Calu3 (cell line): Measurements from ENCODE around the gene L1CAM. TPM values are rescaled to one million over a fixed set of nuclear protein-coding genes. Genes with fewer than 3 reads are reported as not detected.

Experiments
- BruUV-seq: library from RNA; stranded (reverse); fragments of 400-500 nt; replicated peaks from 2 replicates; lab custom pipeline; 2021; lab: Mats Ljungman, UMichigan
- CTCF ChIA-PET: fragments of 300-600 bp; sonication (Branson Sonifier 250); formaldehyde crosslinking; loops from one replicate; lab custom pipeline; 2022; ENCODE audit warnings: antibody characterized with exemption; lab: Charles Lee
- DNase-seq: peaks from one replicate; pipeline ENCODE4 v3.0.0; 2022
- H3K27ac Mint-ChIP-seq: one replicate; pipeline ENCODE4 v1.8.0; 2022; ENCODE audit warnings: mixed read lengths; ENCODE audit not compliant: unreplicated experiment
- H3K27me3 Mint-ChIP-seq: one replicate; pipeline ENCODE4 v1.8.0; 2022; ENCODE audit warnings: mixed read lengths; ENCODE audit not compliant: unreplicated experiment
- H3K36me3 Mint-ChIP-seq: one replicate; pipeline ENCODE4 v1.8.0; 2022; ENCODE audit warnings: mild to moderate bottlenecking, moderate library complexity, mixed read lengths; ENCODE audit not compliant: insufficient read depth, unreplicated experiment
- H3K4me1 Mint-ChIP-seq: one replicate; pipeline ENCODE4 v1.8.0; 2022; ENCODE audit warnings: mild to moderate bottlenecking, low read depth, mixed read lengths; ENCODE audit not compliant: unreplicated experiment
- H3K4me3 Mint-ChIP-seq: one replicate; pipeline ENCODE4 v1.8.0; 2022; ENCODE audit warnings: mild to moderate bottlenecking, low read depth, moderate library complexity, mixed read lengths; ENCODE audit not compliant: unreplicated experiment
- H3K9me3 Mint-ChIP-seq: one replicate; pipeline ENCODE4 v1.8.0; 2022; ENCODE audit warnings: low read depth, mixed read lengths; ENCODE audit not compliant: unreplicated experiment
- intact Hi-C: fragments of 100-400 bp; cut with micrococcal nuclease; formaldehyde crosslinking; loops from one replicate; pipeline ENCODE4 v1.10.0; 2022; ENCODE audit not compliant: unreplicated experiment
- total RNA-seq: library from RNA; stranded (reverse); gene quantifications from 2 replicates; pipeline ENCODE4 v1.2.3, GENCODE V29; 2022
- TF ChIP-seq, protein P1 (sequence below): fragments of 200-600 bp; IDR thresholded peaks from one replicate; pipeline ENCODE4 v1.8.0; 2022; ENCODE audit warnings: antibody characterized with exemption; ENCODE audit not compliant: unreplicated experiment

Gene L1CAM
- total RNA-seq, 1 experiment from 2014 or later = 14.2 TPM

- peaks cover 5% of the 10 kb centered on the region for H3K36me3 Mint-ChIP-seq
- intact Hi-C loops = no loop called here
- H3K4me3 Mint-ChIP-seq = no peak overlapping the region
- CTCF ChIA-PET = interaction anchor here (1.6 kb wide), 1 partner anchor 14 kb away, joined by 8 read pairs; no protein-coding TSS in a partner anchor
- no peaks in the 10 kb centered on the region for H3K9me3 Mint-ChIP-seq
- TF ChIP-seq, protein P1, sequence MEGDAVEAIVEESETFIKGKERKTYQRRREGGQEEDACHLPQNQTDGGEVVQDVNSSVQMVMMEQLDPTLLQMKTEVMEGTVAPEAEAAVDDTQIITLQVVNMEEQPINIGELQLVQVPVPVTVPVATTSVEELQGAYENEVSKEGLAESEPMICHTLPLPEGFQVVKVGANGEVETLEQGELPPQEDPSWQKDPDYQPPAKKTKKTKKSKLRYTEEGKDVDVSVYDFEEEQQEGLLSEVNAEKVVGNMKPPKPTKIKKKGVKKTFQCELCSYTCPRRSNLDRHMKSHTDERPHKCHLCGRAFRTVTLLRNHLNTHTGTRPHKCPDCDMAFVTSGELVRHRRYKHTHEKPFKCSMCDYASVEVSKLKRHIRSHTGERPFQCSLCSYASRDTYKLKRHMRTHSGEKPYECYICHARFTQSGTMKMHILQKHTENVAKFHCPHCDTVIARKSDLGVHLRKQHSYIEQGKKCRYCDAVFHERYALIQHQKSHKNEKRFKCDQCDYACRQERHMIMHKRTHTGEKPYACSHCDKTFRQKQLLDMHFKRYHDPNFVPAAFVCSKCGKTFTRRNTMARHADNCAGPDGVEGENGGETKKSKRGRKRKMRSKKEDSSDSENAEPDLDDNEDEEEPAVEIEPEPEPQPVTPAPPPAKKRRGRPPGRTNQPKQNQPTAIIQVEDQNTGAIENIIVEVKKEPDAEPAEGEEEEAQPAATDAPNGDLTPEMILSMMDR = no peak
- no peak for DNase-seq
- peaks cover 34% of the 10 kb centered on the region for H3K27me3 Mint-ChIP-seq
- no peak overlapping the region for H3K27ac Mint-ChIP-seq
- BruUV-seq = no TSS peak
- peaks cover 4% of the 10 kb centered on the region for H3K4me1 Mint-ChIP-seq
Measured at GRCh38 chrX:153908219-153908860, 22.4 kb upstream of the L1CAM start.

- peaks cover 34% of the 10 kb centered on the region for H3K27me3 Mint-ChIP-seq
- no TSS peak for BruUV-seq
- TF ChIP-seq, protein P1 = no peak
Measured at GRCh38 chrX:153907456-153907855, 21.5 kb upstream of the L1CAM start.

DNA sequence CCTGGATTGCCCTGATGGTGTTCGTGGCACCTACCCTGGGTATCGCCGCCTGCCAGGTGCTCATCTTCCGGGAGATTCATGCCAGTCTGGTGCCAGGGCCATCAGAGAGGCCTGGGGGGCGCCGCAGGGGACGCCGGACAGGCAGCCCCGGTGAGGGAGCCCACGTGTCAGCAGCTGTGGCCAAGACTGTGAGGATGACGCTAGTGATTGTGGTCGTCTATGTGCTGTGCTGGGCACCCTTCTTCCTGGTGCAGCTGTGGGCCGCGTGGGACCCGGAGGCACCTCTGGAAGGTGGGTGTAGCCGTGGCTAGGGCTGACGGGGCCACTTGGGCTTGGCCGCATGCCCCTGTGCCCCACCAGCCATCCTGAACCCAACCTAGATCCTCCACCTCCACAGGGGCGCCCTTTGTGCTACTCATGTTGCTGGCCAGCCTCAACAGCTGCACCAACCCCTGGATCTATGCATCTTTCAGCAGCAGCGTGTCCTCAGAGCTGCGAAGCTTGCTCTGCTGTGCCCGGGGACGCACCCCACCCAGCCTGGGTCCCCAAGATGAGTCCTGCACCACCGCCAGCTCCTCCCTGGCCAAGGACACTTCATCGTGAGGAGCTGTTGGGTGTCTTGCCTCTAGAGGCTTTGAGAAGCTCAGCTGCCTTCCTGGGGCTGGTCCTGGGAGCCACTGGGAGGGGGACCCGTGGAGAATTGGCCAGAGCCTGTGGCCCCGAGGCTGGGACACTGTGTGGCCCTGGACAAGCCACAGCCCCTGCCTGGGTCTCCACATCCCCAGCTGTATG, 20.3 kb upstream of the L1CAM start:
- peaks cover 6% of the 10 kb centered on the region for H3K36me3 Mint-ChIP-seq
- BruUV-seq = no TSS peak
- CTCF ChIA-PET = no interaction called here
- no peak overlapping the region for H3K27ac Mint-ChIP-seq
- peaks cover 20% of the 10 kb centered on the region for H3K4me1 Mint-ChIP-seq
- DNase-seq = no peak
- peaks cover 34% of the 10 kb centered on the region for H3K27me3 Mint-ChIP-seq
- H3K4me3 Mint-ChIP-seq = no peak overlapping the region
- intact Hi-C loops = no loop called here
- no peaks in the 10 kb centered on the region for H3K9me3 Mint-ChIP-seq
- TF ChIP-seq, protein P1 = no peak

More at GRCh38 chrX:153907456-153907855, 21.5 kb upstream of the L1CAM start:
- intact Hi-C loops = no loop called here
- Mint-ChIP-seq H3K27ac (no peak overlapping the region), H3K36me3 (peaks cover 5% of the 10 kb centered on the region), H3K4me1 (peaks cover 10% of the 10 kb centered on the region), H3K4me3 (no peak overlapping the region), H3K9me3 (no peaks in the 10 kb centered on the region)
- no peak for DNase-seq
- CTCF ChIA-PET = no interaction called here

DNA sequence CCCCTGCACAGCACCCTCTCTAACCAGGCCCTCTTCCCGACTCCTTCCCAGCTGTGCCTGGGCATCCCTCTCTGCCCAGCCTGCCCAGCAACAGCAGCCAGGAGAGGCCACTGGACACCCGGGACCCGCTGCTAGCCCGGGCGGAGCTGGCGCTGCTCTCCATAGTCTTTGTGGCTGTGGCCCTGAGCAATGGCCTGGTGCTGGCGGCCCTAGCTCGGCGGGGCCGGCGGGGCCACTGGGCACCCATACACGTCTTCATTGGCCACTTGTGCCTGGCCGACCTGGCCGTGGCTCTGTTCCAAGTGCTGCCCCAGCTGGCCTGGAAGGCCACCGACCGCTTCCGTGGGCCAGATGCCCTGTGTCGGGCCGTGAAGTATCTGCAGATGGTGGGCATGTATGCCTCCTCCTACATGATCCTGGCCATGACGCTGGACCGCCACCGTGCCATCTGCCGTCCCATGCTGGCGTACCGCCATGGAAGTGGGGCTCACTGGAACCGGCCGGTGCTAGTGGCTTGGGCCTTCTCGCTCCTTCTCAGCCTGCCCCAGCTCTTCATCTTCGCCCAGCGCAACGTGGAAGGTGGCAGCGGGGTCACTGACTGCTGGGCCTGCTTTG, 19.6 kb upstream of the L1CAM start:
- H3K36me3 Mint-ChIP-seq = peaks cover 11% of the 10 kb centered on the region
- intact Hi-C loops = no loop called here
- H3K4me3 Mint-ChIP-seq = no peak overlapping the region
- H3K4me1 Mint-ChIP-seq = peaks cover 27% of the 10 kb centered on the region
- no TSS peak for BruUV-seq
- TF ChIP-seq, protein P1 = no peak
- CTCF ChIA-PET = no interaction called here
- no peaks in the 10 kb centered on the region for H3K9me3 Mint-ChIP-seq
- peaks cover 34% of the 10 kb centered on the region for H3K27me3 Mint-ChIP-seq
- no peak overlapping the region for H3K27ac Mint-ChIP-seq
- DNase-seq = no peak
